ENCODE data around the gene PLEKHA8. TPM values are rescaled to one million over a fixed set of nuclear protein-coding genes. Genes with fewer than 3 reads are reported as not detected.
A peak's percentile ranks its signal among the peaks of the same experiment; 100 is the strongest.

The PLEKHA8 gene
- total RNA-seq, 4 donors from 2014 or later = 2.3 to 3.2 (median 2.6) TPM

GRCh38 chr7:30036220-30036619 lies 8.0 kb downstream of the PLEKHA8 start:
- intact Hi-C loops (cut with DNase I; ENCODE audit: low total_unique reads) = no loop called here
- DNase-seq (no peak), ATAC-seq (no peak)
- Histone ChIP-seq H3K27me3 (no peaks in the 10 kb centered on the region), H3K36me3 (no peaks in the 10 kb centered on the region), H3K9me3 (no peaks in the 10 kb centered on the region), H3K4me3 (no peak overlapping the region), H3K4me1 (peaks cover 18 to 22% of the 10 kb centered on the region in 2 donors), H3K27ac (no peak overlapping the region)
- in situ Hi-C loops (cut with MboI; ENCODE audit: low sequenced_read_pairs in 4 of 4) = no loop called here
- no peak for TF ChIP-seq POLR2A (IDR thresholded peaks at IDR 0.05)
- no peak for TF ChIP-seq CTCF (IDR thresholded peaks at IDR 0.05 in 4 of 5, conservative IDR thresholded peaks at IDR 0.05 in 1 of 5)

DNA sequence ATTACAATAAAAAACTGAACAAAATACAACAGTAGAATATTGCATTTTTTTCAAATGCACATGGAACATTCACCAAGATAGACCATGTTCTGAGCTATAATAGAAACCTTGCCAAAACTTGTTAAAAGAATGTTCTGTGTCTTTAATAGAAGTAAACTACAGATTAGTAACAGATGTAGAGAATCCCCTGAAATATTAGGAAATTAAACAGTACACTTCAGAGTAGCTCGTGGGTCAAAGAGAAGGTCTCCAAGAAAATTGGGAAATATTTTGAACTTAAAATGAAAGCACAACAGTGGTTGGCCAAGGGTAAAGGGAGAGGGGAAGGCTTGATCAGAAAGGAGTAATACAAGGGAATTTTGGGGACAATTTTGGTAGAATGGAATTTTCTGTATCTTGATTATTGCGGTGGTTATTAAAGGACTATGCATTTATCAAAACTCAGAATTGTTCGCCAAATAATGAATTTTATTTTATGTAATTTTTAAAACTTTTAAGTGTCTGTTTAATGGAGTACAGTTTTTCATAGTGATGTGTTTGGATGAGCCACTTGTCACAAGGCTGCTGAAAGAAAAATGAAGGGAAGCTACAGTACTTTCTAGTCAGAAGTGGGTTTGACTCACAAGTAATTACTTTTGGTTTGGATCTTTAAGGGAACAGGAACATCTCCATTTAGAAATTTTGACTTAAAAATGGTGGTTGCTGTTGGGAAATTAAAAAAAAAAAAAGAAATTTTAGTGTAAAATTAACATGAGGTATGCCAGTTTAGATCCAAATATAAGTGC lies 10.2 kb downstream of the PLEKHA8 start:
- DNase-seq (no peak), ATAC-seq (peak; percentile 53 to 63)
- H3K4me3 ChIP-seq = no peak overlapping the region
- intact Hi-C loops (cut with DNase I; ENCODE audit: low total_unique reads) = no loop called here
- H3K9me3 ChIP-seq = no peaks in the 10 kb centered on the region
- H3K36me3 ChIP-seq = no peaks in the 10 kb centered on the region
- no peak overlapping the region for H3K27ac ChIP-seq
- H3K27me3 ChIP-seq = no peaks in the 10 kb centered on the region
- TF ChIP-seq POLR2A (IDR thresholded peaks at IDR 0.05) (no peak), CTCF (IDR thresholded peaks at IDR 0.05 in 4 of 5, conservative IDR thresholded peaks at IDR 0.05 in 1 of 5) (no peak)
- in situ Hi-C loops (cut with MboI; ENCODE audit: low sequenced_read_pairs in 4 of 4) = no loop called here
- peaks cover 1 to 6% of the 10 kb centered on the region in 2 donors for H3K4me1 ChIP-seq

- H3K9me3 ChIP-seq = no peaks in the 10 kb centered on the region
- ATAC-seq (no peak), DNase-seq (no peak)
- in situ Hi-C loops (cut with MboI; ENCODE audit: low sequenced_read_pairs in 4 of 4) (no loop called here), intact Hi-C loops (cut with DNase I; ENCODE audit: low total_unique reads) (no loop called here)
- peaks cover 0 to 6% of the 10 kb centered on the region in 2 donors for H3K4me1 ChIP-seq
- no peak overlapping the region for H3K4me3 ChIP-seq
- H3K27me3 ChIP-seq = no peaks in the 10 kb centered on the region
- H3K36me3 ChIP-seq = peaks cover 0 to 1% of the 10 kb centered on the region in 2 donors
- H3K27ac ChIP-seq = no peak overlapping the region
- TF ChIP-seq POLR2A (IDR thresholded peaks at IDR 0.05) (no peak), CTCF (IDR thresholded peaks at IDR 0.05 in 4 of 5, conservative IDR thresholded peaks at IDR 0.05 in 1 of 5) (no peak)
These were observed 12.7 kb downstream of the PLEKHA8 start for GRCh38 chr7:30040938-30041337.

DNA sequence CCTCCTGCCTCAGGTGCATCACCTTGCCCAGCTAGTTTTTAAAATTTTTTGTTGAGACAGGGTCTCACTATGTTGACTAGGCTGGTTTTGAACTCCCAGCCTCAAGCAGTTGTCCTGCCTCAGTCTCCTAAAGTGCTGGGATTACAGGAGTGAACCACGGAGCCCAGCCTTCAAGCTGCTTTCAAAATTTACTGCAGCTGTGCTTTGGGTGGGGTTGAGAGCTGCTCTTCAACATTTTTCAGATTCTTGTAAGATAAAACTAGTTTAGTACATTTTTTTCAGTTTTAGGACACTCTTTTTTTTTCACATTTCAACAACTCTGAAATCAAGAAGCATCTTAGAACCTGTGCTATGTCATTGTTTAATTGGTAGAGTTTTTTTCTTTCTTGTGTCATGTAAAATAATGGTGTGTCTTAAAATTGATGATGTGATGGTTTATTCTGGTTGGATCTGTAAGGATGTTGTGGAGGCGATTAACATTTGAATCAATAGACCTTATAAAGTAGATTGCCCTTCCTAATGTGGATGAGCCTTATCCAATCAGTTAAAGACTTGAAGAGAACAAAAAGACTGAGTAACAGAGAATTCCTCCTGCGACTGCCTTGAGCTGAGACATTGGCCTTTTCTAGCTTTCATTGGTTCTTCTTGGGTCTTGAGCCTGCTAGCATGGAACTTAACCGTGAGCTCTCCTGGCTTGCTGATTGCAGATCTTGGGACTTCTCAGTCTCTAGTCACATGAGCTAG lies 13.5 kb downstream of the PLEKHA8 start:
- H3K4me1 ChIP-seq = peaks cover 0 to 6% of the 10 kb centered on the region in 2 donors
- H3K27me3 ChIP-seq = no peaks in the 10 kb centered on the region
- in situ Hi-C loops (cut with MboI; ENCODE audit: low sequenced_read_pairs in 4 of 4) (no loop called here), intact Hi-C loops (cut with DNase I; ENCODE audit: low total_unique reads) (no loop called here)
- peaks cover 0 to 9% of the 10 kb centered on the region in 2 donors for H3K36me3 ChIP-seq
- TF ChIP-seq POLR2A (IDR thresholded peaks at IDR 0.05) (no peak), CTCF (IDR thresholded peaks at IDR 0.05 in 4 of 5, conservative IDR thresholded peaks at IDR 0.05 in 1 of 5) (no peak)
- ATAC-seq (no peak), DNase-seq (no peak)
- no peak overlapping the region for H3K27ac ChIP-seq
- no peak overlapping the region for H3K4me3 ChIP-seq
- H3K9me3 ChIP-seq = no peaks in the 10 kb centered on the region
